ENCODE results near the gene ARID2.

GRCh38 chr12:45708901-45709300 lies 20.6 kb upstream of the ARID2 start:
- TF ChIP-seq TAF1 (IDR thresholded peaks at IDR 0.05; ENCODE audit: borderline replicate concordance, insufficient read depth, low read length) = no peak
- no peak for TF ChIP-seq POLR2AphosphoS5 (IDR thresholded peaks at IDR 0.05; ENCODE audit: low read depth, low read length)

All from PFSK-1 (cell line).